Neural progenitor cell (in vitro differentiated cells): ENCODE measurements around the gene DDC.

Experiments used
- EZH2 ChIP-seq: fragments of 200-600 bp; sonication (generic); IDR thresholded peaks from 2 replicates; pipeline ENCODE4 v1.6.1; 2017; ENCODE audit warnings: antibody characterized with exemption, mild to moderate bottlenecking, moderate library complexity
- TF ChIP-seq, protein P1 (sequence below): fragments of 200-600 bp; sonication (generic); IDR thresholded peaks from 2 replicates; pipeline ENCODE4 v1.5.1; 2017; ENCODE audit warnings: antibody characterized with exemption, mild to moderate bottlenecking

DNA sequence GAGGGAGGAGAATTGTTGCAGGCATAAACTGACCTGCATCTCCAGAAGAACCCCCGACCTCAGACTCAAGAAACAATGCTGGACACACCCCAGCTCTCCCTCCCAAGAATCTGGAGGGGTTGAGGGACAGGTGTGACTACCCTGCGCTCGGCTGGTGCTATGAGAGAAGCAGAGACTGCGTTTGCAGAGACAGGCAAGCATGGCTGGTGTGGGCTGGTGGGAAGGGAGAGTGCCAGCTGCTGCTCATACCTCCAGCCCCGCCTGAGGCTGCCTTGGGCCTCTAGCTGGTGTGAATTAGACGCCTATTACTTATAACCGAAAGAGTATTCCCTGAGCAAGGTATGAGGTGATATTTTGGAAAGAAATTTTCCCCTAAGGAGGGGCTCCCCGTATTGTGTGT, 48.3 kb upstream of the DDC start:
- TF ChIP-seq, protein P1, sequence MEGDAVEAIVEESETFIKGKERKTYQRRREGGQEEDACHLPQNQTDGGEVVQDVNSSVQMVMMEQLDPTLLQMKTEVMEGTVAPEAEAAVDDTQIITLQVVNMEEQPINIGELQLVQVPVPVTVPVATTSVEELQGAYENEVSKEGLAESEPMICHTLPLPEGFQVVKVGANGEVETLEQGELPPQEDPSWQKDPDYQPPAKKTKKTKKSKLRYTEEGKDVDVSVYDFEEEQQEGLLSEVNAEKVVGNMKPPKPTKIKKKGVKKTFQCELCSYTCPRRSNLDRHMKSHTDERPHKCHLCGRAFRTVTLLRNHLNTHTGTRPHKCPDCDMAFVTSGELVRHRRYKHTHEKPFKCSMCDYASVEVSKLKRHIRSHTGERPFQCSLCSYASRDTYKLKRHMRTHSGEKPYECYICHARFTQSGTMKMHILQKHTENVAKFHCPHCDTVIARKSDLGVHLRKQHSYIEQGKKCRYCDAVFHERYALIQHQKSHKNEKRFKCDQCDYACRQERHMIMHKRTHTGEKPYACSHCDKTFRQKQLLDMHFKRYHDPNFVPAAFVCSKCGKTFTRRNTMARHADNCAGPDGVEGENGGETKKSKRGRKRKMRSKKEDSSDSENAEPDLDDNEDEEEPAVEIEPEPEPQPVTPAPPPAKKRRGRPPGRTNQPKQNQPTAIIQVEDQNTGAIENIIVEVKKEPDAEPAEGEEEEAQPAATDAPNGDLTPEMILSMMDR, result no peak
- no peak for TF ChIP-seq EZH2
